HG02973 (cell line): ENCODE measurements around the gene GRIK1.
"Not testable (repeated sequence)": the region's sequence is repeated elsewhere in the genome, so short reads cannot be mapped to it uniquely, and the experiment has no call there.

ENCODE experiments used
- ATAC-seq: cut with Tn5 transposase; IDR thresholded peaks from one replicate; pipeline ENCODE4 v1.9.1; 2021; ENCODE audit warnings: moderate library complexity; ENCODE audit not compliant: unreplicated experiment

The GRIK1 gene

GRCh38 chr21:29624776-29625175 is 315.0 kb downstream of the GRIK1 start:
- no peak for ATAC-seq

- ATAC-seq, result no peak
Measured at GRCh38 chr21:29621525-29621924, 318.3 kb downstream of the GRIK1 start.

GRCh38 chr21:29616209-29616751 is 323.5 kb downstream of the GRIK1 start:
- no peak for ATAC-seq

- no peak for ATAC-seq
Measured at GRCh38 chr21:29613877-29614276, 325.9 kb downstream of the GRIK1 start.

- ATAC-seq, result no peak
Measured at GRCh38 chr21:29613021-29613420, 326.8 kb downstream of the GRIK1 start.

GRCh38 chr21:29610779-29611360 is 328.9 kb downstream of the GRIK1 start:
- no peak for ATAC-seq

GRCh38 chr21:29606613-29607012 is 333.2 kb downstream of the GRIK1 start:
- no peak for ATAC-seq

GRCh38 chr21:29605219-29605618 is 334.6 kb downstream of the GRIK1 start:
- ATAC-seq, result not testable (repeated sequence)

GRCh38 chr21:29604076-29604475 is 335.7 kb downstream of the GRIK1 start:
- ATAC-seq, result no peak

GRCh38 chr21:29601047-29601446 is 338.7 kb downstream of the GRIK1 start:
- no peak for ATAC-seq

GRCh38 chr21:29586696-29587095 is 353.1 kb downstream of the GRIK1 start:
- no peak for ATAC-seq

- ATAC-seq, result no peak
Measured at GRCh38 chr21:29585462-29585861, 354.3 kb downstream of the GRIK1 start.

- no peak for ATAC-seq
Measured at GRCh38 chr21:29583424-29583924, 356.3 kb downstream of the GRIK1 start.

GRCh38 chr21:29582855-29583254 is 356.9 kb downstream of the GRIK1 start:
- ATAC-seq, result no peak

- ATAC-seq, result no peak
Measured at GRCh38 chr21:29581393-29581792, 358.4 kb downstream of the GRIK1 start.

GRCh38 chr21:29580732-29581285 is 359.0 kb downstream of the GRIK1 start:
- ATAC-seq, result no peak

- ATAC-seq, result no peak
Measured at GRCh38 chr21:29578306-29578705, 361.5 kb downstream of the GRIK1 start.

GRCh38 chr21:29571949-29572348 is 367.8 kb downstream of the GRIK1 start:
- ATAC-seq, result no peak

GRCh38 chr21:29568020-29568697 is 371.6 kb downstream of the GRIK1 start:
- ATAC-seq, result no peak

GRCh38 chr21:29557931-29558725 is 381.7 kb downstream of the GRIK1 start:
- ATAC-seq, result no peak

GRCh38 chr21:29557200-29557599 is 382.6 kb downstream of the GRIK1 start:
- no peak for ATAC-seq
